ENCODE results near the gene GNMT.

Gene GNMT

DNA sequence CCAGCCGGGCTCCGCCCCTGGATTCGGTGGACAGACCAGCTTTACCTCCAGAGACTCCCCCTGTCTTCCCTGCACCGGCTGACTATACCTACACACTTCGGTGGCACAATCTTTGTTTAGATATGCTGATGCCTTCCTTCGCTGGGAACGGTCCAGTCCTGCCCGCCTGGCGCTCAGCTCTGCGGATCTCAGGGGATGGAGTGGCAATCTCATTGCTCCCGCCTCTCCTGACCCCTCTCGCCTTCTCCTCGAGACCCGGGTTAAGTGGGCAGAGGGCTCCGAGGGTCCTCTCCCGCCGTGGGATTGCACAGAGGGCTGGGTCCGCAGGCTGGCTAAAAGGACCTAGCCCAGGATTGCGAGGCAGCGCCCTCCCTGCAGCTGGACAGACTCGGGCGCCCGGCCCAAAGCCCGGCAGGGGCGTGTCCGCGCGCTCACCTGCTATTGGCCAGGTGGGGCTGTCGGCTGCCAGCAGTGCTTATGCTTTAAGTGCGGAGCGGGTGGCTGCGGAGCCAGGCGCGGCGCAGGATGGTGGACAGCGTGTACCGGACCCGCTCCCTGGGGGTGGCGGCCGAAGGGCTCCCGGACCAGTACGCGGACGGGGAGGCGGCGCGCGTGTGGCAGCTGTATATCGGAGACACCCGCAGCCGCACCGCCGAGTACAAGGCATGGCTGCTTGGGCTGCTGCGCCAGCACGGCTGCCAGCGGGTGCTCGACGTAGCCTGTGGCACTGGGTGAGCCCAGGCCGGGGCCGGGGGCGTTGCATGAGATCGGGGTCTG lies at the start of gene GNMT:
Gene GNMT, plus strand, starts transcription at position 512 of the 777 bp plus-strand sequence. Its CDS starts 14 bp downstream, at position 526.
- peak; percentile 17 for DNase-seq (ENCODE audit: low spot score)

DNA sequence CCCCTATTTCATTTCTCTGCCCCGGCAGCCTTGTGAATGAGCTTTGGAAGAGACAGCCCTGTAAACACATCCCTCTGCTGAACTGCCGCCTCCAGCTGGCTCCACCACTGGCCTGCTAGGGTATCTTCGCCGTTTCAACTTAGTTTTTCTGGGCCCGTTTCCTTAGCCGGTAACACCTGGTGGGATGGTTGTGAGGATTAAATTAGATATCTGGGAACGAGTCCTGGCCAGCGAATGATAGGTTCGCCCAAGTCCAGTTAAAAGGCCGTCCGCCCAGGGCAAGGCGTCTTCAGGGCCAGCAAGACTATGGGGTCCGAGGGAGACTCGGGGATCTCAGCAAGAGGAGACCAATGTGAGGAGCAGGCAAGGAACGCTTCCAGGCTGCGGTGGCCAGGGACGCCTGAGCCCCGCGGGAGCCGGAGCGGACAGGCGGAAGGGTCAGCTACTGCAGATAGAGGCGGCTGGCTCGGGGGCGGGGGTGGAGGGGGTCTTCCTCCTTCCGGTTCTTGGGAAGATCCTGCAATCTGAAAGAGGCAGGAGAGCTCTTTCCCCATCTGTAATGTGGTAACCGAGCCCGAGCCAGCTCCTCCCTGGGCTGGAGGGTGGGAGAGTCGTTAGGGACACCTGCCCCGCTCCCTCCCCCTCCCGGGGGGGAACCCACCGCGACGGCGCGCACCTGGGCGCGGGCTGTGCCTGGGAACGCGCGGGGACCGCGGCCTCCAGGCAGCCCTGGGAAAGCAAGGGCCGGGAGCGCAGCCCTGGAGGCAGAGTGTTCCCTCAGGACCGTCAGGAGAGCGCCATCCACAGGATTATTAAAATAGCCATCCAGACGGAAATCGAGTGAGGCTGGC lies 49.2 kb upstream of the GNMT start:
- DNase-seq (ENCODE audit: low spot score) = no peak

DNA sequence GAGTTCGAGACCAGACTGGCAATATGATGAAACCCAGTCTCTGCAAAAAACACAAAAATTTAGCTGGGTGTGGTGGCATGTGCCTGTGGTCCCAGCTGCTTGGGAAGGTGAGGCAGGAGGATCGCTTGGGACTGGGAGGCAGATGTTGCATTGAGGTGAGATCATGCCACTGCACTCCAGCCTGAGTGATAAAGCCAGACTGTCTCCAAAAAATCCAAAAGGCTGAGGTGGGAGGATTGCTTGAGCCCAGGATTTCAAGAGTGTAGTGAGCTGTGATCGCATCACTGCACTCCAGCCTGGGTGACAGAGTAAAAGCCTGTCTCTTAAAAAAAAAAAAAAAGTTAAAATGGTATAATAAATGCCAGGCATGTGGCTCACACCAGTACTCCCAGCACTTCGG lies 46.0 kb upstream of the GNMT start:
- DNase-seq (ENCODE audit: low spot score) = no peak

DNA sequence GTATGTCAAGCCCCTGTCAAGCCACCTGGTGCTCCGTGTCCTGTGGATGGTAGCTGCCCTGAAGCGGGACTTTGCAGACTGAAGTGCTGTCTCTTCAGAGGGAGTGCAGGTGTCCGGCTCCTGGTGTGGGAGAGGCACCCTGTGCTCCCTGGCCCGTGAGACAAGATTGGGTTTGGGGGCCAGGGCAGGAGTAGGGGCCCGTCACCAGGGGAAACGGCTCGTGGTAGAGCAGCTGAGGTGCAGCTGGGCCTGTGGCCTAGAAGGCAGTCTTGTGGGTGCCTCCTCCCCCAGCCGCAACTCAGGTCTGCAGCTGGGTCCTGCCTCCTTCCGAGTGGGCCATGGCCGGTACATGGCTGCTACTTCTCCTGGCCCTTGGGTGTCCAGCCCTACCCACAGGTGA lies 44.8 kb upstream of the GNMT start, which contains the start of gene PTCRA:
Gene PTCRA, plus strand, starts transcription at position 322 of the 400 bp plus-strand sequence. Its CDS starts 17 bp downstream, at position 339.
- no peak for DNase-seq (ENCODE audit: low spot score)

DNA sequence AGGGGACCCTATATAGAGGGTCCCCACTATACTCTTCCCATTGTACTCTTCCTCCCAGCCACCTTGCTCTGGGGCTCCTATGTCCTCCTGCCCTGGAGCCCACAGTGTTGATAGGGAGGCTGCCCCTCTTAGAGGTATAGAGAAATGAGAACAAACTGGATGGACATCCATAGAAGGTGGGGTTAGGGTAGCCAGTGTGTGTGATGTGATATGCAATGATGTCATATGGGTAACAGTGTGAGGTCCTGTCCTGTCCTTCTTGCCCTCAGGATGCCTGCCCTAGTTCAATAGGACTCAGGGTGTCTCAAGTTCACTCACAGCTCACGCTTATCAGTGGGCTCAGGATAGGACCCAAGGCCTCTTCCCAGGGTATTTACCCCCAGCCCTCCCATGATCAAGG lies 44.3 kb upstream of the GNMT start:
- no peak for DNase-seq (ENCODE audit: low spot score)

DNA sequence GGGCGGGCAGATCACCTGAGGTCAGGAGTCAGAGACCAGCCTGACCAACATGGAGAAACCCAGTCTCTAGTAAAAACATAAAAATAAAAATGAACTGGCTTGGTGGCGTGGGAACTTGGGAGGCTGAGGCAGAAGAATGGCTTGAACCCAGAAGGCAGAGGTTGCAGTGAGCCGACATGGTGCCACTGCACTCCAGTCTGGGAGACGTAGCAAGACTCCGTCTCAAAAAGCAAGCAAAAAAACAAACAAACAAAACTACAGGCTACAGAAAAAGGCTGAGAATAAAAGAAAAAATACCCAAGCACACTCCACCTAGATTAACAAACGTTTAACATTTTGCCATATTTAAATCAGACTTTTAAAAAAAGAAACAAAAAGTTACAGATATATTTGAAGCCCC lies 38.8 kb upstream of the GNMT start:
- DNase-seq (ENCODE audit: low spot score) = no peak

DNA sequence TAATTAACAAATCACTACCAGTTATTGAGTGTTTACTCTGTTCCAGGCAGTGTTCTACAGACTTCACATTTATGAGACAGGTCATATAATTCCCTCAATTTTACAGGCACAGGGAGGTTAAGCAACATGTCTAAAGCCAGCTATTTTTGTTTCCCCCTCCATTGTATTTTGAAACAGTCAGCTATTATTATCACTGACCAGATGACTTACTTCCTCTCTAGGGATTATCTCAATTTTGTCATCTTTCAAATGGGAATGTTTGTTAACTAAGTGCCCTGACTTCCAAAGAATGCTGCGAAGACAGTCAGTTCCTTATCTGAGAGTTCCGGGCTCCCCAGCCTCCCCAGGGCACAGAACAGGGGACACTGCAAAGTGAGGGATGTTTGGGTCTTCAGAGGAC lies 36.9 kb upstream of the GNMT start:
- DNase-seq (ENCODE audit: low spot score) = no peak

DNA sequence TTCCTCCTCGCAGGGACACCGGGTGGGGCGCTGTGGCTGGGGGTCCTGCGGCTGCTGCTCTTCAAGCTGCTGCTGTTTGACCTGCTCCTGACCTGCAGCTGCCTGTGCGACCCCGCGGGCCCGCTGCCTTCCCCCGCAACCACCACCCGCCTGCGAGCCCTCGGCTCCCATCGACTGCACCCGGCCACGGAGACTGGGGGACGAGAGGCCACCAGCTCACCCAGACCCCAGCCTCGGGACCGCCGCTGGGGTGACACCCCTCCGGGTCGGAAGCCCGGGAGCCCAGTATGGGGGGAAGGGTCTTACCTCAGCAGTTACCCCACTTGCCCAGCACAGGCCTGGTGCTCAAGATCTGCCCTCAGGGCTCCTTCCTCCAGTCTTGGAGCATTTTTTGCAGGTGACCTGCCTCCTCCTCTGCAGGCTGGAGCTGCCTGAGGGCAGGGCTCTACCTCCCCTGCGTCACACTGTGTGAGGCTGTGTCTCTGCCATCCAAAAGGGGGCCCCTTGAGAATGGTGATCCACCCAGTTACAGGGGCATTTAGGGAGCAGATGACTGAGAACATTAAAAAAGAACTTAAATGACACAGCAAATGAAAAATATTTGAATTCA lies 35.2 kb upstream of the GNMT start:
- no peak for DNase-seq (ENCODE audit: low spot score)

DNA sequence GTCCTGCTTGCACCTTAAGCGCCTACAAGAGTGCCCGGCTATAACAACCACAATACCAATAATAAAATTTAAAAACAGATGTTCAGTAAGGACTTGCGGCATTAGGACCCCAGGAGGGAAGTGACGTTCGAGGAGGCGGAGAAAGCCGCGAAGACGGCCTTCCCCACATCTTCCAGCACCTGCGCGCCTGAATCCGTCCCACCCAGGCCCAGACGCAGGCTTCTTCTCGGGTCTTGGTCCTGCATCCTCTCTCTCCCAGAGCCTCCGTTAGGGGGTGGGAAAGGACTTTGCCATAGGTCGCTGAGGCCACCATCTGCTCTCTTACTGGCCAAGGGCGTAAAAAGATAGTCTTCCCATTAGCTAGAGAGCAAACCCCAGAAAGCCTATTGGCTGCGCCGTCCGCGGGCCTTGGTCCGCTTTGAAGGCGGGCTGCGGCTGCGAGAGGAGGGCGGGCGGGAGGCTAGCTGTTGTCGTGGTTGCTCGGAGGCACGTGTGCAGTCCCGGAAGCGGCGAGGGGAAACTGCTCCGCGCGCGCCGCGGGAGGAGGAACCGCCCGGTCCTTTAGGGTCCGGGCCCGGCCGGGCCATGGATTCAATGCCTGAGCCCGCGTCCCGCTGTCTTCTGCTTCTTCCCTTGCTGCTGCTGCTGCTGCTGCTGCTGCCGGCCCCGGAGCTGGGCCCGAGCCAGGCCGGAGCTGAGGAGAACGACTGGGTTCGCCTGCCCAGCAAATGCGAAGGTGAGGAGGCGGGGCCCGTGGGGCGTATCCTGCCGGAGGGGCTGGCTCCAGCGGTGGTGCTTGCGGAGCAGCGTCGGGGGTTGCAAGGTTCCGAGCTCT lies 31.4 kb upstream of the GNMT start, which contains the start of gene CNPY3:
Gene CNPY3, plus strand, starts transcription at position 495 of the 835 bp plus-strand sequence. Its CDS starts 91 bp downstream, at position 586.
- DNase-seq (ENCODE audit: low spot score) = peak; percentile 96

DNA sequence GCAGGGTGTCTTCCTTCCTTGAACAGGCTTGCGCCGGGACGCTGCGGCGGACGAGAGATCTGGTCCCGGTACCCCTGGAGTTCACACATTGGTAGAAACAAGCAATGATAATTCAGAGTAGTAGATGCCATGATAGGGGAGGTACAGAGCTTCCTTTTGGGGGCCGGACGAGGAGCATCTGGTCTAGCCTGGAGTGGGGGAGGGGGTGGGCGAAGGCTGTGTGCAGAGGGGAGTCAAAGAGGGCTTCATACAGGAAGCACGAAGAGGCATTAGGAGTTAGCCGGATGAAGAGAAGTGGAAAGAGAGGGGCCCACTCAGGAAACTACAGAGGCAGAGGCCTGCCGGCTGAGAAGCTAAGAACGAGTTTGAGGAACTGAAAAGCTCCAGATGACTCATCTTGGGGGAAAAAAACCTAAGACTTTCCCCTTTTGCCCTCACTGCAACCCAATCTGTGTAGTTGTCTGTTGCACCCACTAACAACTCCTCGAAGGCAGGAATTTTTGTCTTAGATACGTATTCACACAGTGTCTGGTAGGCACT lies 30.7 kb upstream of the GNMT start:
- peak; percentile 75 for DNase-seq (ENCODE audit: low spot score)

DNA sequence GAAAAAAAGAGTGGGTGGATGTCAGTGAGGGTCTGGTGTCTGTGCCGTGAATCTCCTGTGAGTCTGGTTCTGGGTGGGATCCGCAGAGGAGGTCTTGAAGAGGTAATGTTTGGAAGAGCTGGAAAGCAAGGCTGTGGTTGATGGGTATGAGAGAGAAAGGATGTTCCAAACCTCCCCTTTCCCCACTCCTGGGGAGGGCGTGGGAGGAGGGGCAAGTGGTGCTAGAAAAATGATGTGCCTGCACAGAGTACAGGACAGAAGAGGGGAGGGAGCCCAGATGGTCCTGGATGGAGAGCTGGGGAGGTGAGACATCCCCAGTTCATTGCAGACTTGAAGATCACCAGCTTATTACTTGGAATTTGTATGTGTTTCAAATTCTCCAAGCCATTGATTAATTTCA lies 28.1 kb upstream of the GNMT start:
- DNase-seq (ENCODE audit: low spot score) = no peak

DNA sequence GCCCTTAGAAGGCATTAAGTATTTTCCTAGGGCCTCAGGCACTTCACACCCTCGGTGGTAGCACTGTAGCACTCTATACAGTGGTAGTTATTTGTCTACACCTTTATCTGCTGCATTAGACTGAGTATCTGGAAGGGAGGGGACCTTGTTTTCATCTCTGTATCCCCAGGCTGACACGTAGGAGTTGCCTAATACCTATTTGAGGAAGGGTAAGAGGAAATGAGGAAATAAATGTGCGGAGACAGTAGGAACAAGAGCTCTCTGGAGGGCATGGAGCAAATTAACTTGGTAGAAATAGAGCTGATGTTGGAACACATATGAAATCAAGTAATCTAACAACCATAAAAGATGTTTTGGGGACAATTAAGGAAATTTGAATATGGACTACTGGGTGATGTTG lies 27.3 kb upstream of the GNMT start:
- DNase-seq (ENCODE audit: low spot score) = no peak

DNA sequence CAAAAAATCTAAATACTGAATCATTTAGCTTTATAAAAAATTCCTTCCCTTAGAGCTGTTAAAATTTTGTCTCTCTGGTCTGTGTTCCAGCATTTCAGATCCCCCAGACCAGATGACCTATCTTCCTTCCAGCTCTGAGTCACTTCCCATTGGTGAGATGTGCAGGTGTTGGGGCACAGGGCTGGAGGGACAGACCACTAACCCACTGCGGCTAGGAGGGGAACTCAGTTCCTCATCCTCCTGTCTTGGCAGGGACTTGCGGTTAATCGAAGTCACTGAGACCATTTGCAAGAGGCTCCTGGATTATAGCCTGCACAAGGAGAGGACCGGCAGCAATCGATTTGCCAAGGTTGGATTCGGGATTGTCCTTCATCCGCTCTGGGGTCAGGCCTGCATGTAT lies 25.2 kb upstream of the GNMT start:
- DNase-seq (ENCODE audit: low spot score) = no peak

DNA sequence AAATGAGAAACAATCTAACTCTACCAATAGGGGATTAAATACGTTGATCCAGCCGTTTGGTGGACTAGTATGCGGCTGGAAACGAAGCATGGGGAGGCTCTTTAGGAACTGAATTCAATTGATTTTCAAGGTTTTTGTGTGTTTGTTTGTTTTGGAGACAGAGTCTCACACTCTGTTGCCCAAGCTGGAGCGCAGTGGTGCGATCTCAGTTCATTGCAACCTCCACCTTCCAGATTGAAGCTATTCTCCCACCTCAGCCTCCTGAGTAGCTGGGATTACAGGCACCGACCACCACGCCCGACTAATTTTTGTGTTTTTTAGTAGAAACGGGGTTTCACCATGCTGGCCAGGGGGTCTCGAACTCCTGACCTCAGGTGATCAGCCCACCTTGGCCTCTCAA lies 24.2 kb upstream of the GNMT start:
- DNase-seq (ENCODE audit: low spot score) = no peak

DNA sequence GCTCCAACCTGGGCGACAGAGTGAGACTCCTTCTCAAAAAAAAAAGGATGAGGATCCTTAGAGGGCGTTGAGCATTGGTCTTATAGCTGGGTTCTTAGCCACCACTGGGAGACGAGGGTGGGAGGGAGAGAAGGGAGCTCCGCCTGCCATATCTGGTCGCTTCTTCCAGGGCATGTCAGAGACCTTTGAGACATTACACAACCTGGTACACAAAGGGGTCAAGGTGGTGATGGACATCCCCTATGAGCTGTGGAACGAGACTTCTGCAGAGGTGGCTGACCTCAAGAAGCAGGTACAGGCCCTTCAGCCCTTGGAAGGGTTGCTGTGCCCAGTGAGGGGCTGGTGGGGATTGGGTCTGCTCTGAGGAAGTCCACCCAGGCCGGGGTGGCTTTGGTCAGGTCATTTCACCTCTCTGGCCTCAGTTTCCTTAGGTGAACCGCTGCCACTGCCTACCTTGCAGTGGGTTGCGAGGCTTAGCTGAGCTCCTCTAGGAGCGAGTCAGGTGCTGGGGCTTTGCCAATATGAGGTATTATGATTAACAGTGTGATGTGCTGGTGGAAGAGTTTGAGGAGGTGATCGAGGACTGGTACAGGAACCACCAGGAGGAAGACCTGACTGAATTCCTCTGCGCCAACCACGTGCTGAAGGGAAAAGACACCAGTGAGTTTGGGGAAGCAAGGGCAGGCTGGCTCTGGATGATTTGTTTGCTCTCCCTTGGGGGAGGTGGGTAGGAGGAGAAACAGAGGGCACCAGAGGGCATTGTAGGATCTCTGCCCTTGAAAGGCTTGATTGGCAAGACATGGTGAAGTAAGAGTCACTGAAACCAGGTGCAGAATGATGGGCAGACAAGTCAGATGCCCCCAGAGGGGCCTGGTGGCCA lies 22.8 kb upstream of the GNMT start:
- DNase-seq (ENCODE audit: low spot score) = no peak

DNA sequence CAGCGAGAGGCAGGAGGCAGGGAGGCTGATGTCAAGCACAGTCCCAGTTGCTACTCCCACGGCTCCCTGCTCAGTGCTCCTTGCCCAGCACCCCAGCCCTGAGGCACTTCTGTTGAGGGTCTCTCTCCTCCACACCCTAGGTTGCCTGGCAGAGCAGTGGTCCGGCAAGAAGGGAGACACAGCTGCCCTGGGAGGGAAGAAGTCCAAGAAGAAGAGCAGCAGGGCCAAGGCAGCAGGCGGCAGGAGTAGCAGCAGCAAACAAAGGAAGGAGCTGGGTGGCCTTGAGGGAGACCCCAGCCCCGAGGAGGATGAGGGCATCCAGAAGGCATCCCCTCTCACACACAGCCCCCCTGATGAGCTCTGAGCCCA lies 22.1 kb upstream of the GNMT start:
- no peak for DNase-seq (ENCODE audit: low spot score)

DNA sequence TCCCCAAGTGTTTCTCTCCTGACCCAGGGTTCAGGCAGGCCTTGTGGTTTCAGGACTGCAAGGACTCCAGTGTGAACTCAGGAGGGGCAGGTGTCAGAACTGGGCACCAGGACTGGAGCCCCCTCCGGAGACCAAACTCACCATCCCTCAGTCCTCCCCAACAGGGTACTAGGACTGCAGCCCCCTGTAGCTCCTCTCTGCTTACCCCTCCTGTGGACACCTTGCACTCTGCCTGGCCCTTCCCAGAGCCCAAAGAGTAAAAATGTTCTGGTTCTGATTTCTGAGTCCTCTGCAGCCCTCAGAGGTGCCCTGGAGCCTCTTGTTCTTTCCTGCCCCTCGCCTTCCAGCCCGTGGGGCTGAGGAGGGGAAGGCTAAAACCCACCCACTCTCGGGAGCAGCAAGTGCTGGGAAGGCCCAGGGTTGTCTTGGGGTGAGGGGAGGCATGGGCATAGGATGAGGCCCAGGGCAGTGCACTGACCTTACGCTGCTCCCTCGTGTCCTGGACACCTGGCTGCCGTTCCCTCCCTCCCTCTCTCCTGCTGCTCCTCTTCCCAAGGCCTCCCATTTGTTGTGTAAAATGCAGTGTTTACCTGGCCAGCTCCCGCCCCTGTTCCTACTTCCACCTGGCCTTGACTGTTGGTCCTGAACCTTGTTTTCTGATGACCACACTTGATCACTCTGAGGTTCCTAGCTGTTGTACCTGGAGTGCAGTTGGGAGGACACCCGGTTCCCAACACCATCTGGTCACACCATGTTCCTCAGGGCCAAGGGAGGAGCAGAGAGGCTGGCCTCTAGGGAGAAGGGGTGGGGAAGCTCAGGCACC lies 21.4 kb upstream of the GNMT start:
- DNase-seq (ENCODE audit: low spot score) = no peak

DNA sequence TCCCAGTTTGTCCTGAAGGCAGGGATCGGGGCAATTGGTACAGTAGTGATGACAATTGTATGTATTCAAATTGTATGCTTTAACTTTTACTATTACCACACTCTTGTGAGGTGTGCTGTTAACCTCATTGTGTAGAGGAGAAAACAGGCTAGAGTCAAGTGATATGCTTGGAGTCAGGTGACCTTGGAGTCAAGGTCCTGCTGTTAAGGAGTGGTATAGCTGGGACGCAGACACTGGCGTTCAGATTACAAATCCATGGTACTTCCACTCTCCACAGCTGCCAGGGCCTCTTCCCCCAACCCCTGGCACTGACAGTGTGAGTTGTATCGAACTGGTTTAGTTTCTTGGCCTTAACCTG lies 20.8 kb upstream of the GNMT start:
- no peak for DNase-seq (ENCODE audit: low spot score)

DNA sequence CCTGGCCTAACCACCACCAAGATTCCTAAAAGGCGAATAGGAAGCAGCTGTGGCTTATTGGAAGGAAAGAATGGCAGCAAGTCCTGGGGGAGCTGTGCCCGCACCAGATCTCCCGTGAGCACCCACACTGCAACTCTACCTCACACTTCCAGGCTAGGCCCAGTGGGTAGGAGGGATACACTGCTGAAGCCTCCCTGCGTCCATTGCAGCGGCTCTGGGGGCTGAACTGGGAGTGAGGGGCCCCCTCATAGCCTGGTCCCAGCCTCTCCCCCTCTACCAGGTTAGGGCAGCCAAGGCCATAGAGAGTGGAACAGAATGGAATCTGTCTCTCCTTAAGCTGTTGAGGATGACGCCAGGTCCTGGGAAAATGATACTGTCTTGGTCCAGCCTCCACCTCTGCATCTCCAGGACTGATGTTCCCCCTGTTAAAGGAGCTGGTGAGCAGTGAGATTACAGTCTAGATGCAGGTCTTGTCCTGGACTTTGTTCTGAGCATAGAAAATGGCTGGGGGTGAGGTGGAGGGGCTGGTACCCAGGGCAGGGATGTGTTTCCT lies 20.0 kb upstream of the GNMT start:
- no peak for DNase-seq (ENCODE audit: low spot score)

All from CD4-positive, alpha-beta T cell treated with Interleukin-2 at 100 ng/mL for 4 hours (primary cell).